ENCODE data around the gene OSBPL10. TPM values are rescaled to one million over a fixed set of nuclear protein-coding genes. Genes with fewer than 3 reads are reported as not detected.

The OSBPL10 gene
- total and polyA plus RNA-seq, 2 of the 4 experiments (the other 2 are of a cell fraction), result 9.5 to 10.1 TPM

DNA sequence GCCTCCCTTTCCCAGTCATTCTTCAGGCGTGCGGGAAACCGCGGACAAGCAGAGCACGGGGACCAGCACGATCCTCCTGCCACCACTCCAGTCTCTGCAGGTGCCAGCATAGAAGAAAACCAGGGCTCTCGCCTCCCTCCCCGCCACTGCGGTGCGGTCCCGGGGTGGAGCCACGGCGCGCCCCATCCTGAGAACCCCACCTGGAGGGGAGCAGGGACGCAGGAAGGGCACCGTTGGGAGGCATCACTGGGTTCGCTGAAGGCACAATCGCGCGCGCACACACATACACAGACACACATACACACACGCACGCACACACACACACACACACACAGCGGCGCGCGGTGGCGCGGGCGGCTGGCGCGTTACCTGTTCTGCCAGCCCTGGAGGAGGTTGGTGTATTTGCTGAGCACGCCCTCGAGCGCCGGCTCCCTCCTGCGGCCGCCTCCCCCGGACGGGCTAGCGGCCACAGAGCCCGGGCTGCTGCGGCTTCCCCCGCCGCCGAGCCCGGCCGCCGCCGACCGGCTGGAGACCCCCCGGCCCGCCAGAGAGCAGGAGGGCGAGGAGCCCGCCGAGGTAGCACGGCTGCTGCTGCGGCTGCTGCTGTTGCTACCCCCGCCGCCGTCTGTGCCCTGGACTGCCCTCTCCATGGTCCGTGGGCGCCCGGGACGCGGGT, 394 bp downstream of the OSBPL10 start:
- Histone ChIP-seq H4K8ac (ENCODE audit: low read depth in 2 of 2, low read length in 2 of 2) (peak overlapping the region in 1 of 2 experiments; percentile 57; a peak in 1 of 4 replicates), H3K27me3 (ENCODE audit: control insufficient read depth, insufficient read depth, low read length) (no peaks in the 10 kb centered on the region), H3K14ac (replicated peaks; ENCODE audit: low read depth, low read length) (no peak overlapping the region; the same call in 1 of the 2 replicates), H2AFZ (replicated peaks; ENCODE audit: low read length, poor library complexity) (peak overlapping the region; percentile 91), H3K36me3 (ENCODE audit: control insufficient read depth, insufficient read depth, low read length) (no peaks in the 10 kb centered on the region), H3K4me1 (ENCODE audit: control insufficient read depth, insufficient read depth, low read length) (no peaks in the 10 kb centered on the region; the same call in 1 of the 2 replicates), H3K4me2 (ENCODE audit: low read depth, low read length) (peak overlapping the region; percentile 81), H3K4me3 (ENCODE audit: insufficient read depth, low read depth, low read length) (peak overlapping the region; percentile 87), H2AK5ac (ENCODE audit: low read depth, low read length) (no peak overlapping the region), H3K9ac (ENCODE audit: low read depth, low read length) (peak overlapping the region; percentile 67), H2BK120ac (ENCODE audit: low read depth, low read length) (peak overlapping the region; percentile 74), H2BK15ac (ENCODE audit: low read depth, low read length) (no peak overlapping the region), H2BK5ac (ENCODE audit: low read depth, low read length, poor library complexity, severe bottlenecking) (peak overlapping the region; percentile 31), H3K27ac (ENCODE audit: insufficient read depth, low read length) (peak overlapping the region; percentile 24), H3K9me1 (ENCODE audit: insufficient read depth, low read length) (peaks cover 2% of the 10 kb centered on the region; the same call in 1 of the 2 replicates), H4K20me1 (ENCODE audit: insufficient read depth, low read length) (no peaks in the 10 kb centered on the region), H3K4ac (ENCODE audit: low read depth, low read length) (peak overlapping the region; percentile 68), H4K5ac (ENCODE audit: low read depth, low read length) (no peak overlapping the region), H2BK20ac (ENCODE audit: low read depth, low read length) (peak overlapping the region; percentile 37; the same call in 1 of the 2 replicates), H3K23ac (ENCODE audit: low read depth, low read length) (peak overlapping the region; percentile 35), H3K79me1 (ENCODE audit: low read depth in 1 of 2, low read length in 2 of 2) (peaks cover 6 to 15% of the 10 kb centered on the region in 2 experiments; a peak in 3 of 4 replicates), H2AK9ac (replicated peaks; ENCODE audit: low read depth, low read length, poor library complexity) (peak overlapping the region; percentile 89), H3K56ac (ENCODE audit: extremely low read depth, insufficient read depth, low read length) (peak overlapping the region; percentile 49; the same call in 1 of the 2 replicates), H4K91ac (ENCODE audit: insufficient read depth, low read depth, low read length) (peak overlapping the region; percentile 51; the same call in 1 of the 2 replicates), H3K9me3 (ENCODE audit: control insufficient read depth, insufficient read depth, low read length) (no peaks in the 10 kb centered on the region), H3K18ac (ENCODE audit: low read depth, low read length) (peak overlapping the region; percentile 31; the same call in 1 of the 2 replicates)
- POLR2A ChIA-PET (ENCODE audit: unreplicated experiment), result no interaction called here
- peak; percentile 54 for DNase-seq
- ATAC-seq (ENCODE audit: low read depth), result peak; percentile 72
- dilution Hi-C loops (cut with HindIII; ENCODE audit: low sequenced_read_pairs, unreplicated experiment), result no loop called here
- BruUV-seq (replicated peaks), result no TSS peak
- peak; percentile 29; the same call in 1 of the 2 replicates for TF ChIP-seq MAZ (IDR thresholded peaks at IDR 0.05; ENCODE audit: borderline replicate concordance, low read depth, low read length)
- no peak for TF ChIP-seq CEBPB (IDR thresholded peaks at IDR 0.05; ENCODE audit: low read depth, low read length)
- no peak for TF ChIP-seq FOS (IDR thresholded peaks at IDR 0.05; ENCODE audit: low read depth, low read length)
- TF ChIP-seq RFX5 (IDR thresholded peaks at IDR 0.05; ENCODE audit: low read depth, low read length), result no peak
- no peak for TF ChIP-seq RAD21 (IDR thresholded peaks at IDR 0.05; ENCODE audit: low read length)
- TF ChIP-seq, protein P1, sequence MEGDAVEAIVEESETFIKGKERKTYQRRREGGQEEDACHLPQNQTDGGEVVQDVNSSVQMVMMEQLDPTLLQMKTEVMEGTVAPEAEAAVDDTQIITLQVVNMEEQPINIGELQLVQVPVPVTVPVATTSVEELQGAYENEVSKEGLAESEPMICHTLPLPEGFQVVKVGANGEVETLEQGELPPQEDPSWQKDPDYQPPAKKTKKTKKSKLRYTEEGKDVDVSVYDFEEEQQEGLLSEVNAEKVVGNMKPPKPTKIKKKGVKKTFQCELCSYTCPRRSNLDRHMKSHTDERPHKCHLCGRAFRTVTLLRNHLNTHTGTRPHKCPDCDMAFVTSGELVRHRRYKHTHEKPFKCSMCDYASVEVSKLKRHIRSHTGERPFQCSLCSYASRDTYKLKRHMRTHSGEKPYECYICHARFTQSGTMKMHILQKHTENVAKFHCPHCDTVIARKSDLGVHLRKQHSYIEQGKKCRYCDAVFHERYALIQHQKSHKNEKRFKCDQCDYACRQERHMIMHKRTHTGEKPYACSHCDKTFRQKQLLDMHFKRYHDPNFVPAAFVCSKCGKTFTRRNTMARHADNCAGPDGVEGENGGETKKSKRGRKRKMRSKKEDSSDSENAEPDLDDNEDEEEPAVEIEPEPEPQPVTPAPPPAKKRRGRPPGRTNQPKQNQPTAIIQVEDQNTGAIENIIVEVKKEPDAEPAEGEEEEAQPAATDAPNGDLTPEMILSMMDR (conservative IDR thresholded peaks at IDR 0.05; ENCODE audit: low read depth, low read length), result 0 out of 2 replicates have a peak, but pooled peaks have one; percentile 2
- peak; percentile 57 for TF ChIP-seq BHLHE40 (IDR thresholded peaks at IDR 0.05; ENCODE audit: low read depth, low read length)
- TF ChIP-seq MAFK (IDR thresholded peaks at IDR 0.05; ENCODE audit: low read depth, low read length), result no peak
- in situ Hi-C loops (cut with MboI; ENCODE audit: low sequenced_read_pairs), result no loop called here
- CTCF ChIA-PET, result no interaction called here
- 0% methylated on average over 24 of the region's 66 CpGs; no CpG with 5 or more reads in 1 of the 2 experiments for WGBS, 2 experiments (ENCODE audit: extremely low coverage in 2 of 2, insufficient read length in 1 of 2)
- intact Hi-C loops (cut with micrococcal nuclease), result loop anchor here (1.0 to 10.0 kb wide), 3 partner anchors 11 to 366 kb away; no protein-coding TSS in a partner anchor
